Pancreas (tissue), 10 donors: ENCODE data around the gene ADAM15. TPM values are rescaled to one million over a fixed set of nuclear protein-coding genes. Genes with fewer than 3 reads are reported as not detected.

ENCODE experiments used
- ATAC-seq, 4 donors: fragments of 200-7000 bp; cut with Tn5 transposase; one replicate each; pipeline versions ENCODE4 v1.8.0 to v1.9.1; 2020; ENCODE audit warnings: mild to moderate bottlenecking in 4 of 4, moderate library complexity in 4 of 4
- DNase-seq, 6 donors: peaks; one replicate each; pipeline ENCODE4 v3.0.0-alpha.2; 2020
- FAIRE-seq: peaks from 2 replicates; lab custom pipeline; 2012; peaks lifted over from hg19 to GRCh38; lab: Jason Lieb, UNC
- H3K27ac ChIP-seq, 4 donors: fragments of 200-600 bp; sonication (generic); 1 replicate in 3 of 4; 2 replicates in 1 of 4; pipeline versions ENCODE4 v1.5.0 to v1.8.0; 2020
- H3K27me3 ChIP-seq, 4 donors: fragments of 200-600 bp; one replicate each; pipeline ENCODE4 v1.8.0; 2021
- H3K36me3 ChIP-seq, 3 donors: fragments of 200-600 bp; sonication (generic) in 1 of 3; one replicate each; pipeline versions ENCODE4 v1.5.0 to v1.8.0; 2020 to 2021
- H3K4me1 ChIP-seq, 3 donors: fragments of 200-600 bp; one replicate each; pipeline ENCODE4 v1.8.0; 2021
- H3K4me3 ChIP-seq, 4 donors: fragments of 200-600 bp; sonication (generic) in 2 of 4; one replicate each; pipeline versions ENCODE4 v1.5.0 to v1.8.0; 2020 to 2021
- H3K9me3 ChIP-seq, 4 donors: fragments of 200-600 bp; one replicate each; pipeline ENCODE4 v1.8.0; 2021
- CTCF ChIP-seq, 4 donors: fragments of 200-600 bp; sonication (generic) in 3 of 4; IDR thresholded peaks; one replicate each; pipeline versions ENCODE4 v1.5.0 to v1.8.0; 2021; ENCODE audit warnings: antibody characterized with exemption in 4 of 4
- WGBS, 2 donors: extraction: QIAGEN DNeasy Blood & Tissue Kit; methylation state at CpG; one replicate each; pipeline ENCODE4 v1.1.7; 2013; 5-methylcytosine and 5-hydroxymethylcytosine counted together
- intact Hi-C, 3 donors: fragments of 100-400 bp; cut with DNase I; formaldehyde crosslinking; loops; one replicate each; pipeline versions ENCODE4 v1.11.1 to v1.14.2; 2022
- polyA plus RNA-seq, 2 donors: library from polyadenylated mRNA; stranded (reverse); fragments of 200-250 nt; gene quantifications; one replicate each; pipeline ENCODE4 v1.2.3, GENCODE V29; 2013
- total RNA-seq, 6 donors: library from RNA; stranded (reverse); fragmentation: NEBNext Ultra II Directional in 4 of 6; extraction: Animal tissue kit (Norgen Biotek cat#: 25700) in 4 of 6; gene quantifications; one replicate each; pipeline versions ENCODE4 v1.2.1 to v1.2.4, GENCODE V29; 2021 to 2023
- donor health status: healthy with polysubstance abuse.
- donor health status: DM: no; HTN: no; CAD: no; lungs with moderate emphysema.
- donor health status: DM: no; HTN: no; CAD: no.
- donor health status: control.
- donor health status: control.
- donor health status: Bipolar disorder and iron deficiency.
- donor health status: DM: yes; HTN: yes; CAD: no.
- donor health status: DM: no; HTN: no; CAD: no.
- donor health status: DM: no; HTN: no; CAD: no.
- donor health status: DM: yes; HTN: yes; CAD: no.

The ADAM15 gene
- total and polyA plus RNA-seq, 8 donors: 23.7 to 125 (median 35.2) TPM

DNA sequence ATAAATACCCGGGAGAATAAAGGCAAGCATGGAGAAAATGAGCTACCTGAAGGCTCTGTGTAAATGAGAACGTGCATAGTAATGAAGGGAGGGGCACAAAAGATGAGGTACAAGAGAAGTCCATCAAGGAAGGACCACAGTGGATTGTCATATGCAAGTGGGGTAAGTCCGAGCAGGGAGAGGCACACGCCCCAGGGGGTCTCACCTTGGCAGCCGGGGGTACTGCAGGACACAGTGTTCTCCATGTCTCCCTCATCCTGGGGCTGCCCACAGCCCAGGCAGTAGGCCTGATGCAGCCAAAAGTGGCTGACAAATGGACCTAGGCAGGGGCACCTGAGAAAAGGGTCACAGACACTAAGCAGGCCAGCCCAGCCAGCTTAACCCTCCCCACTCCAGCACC lies 27.5 kb upstream of the ADAM15 start:
- no peak for TF ChIP-seq CTCF (IDR thresholded peaks at IDR 0.05)
- ATAC-seq (no peak), DNase-seq (peak in 1 of 6 donors; percentile 32), FAIRE-seq (no peak)
- Histone ChIP-seq H3K9me3 (no peaks in the 10 kb centered on the region), H3K27ac (no peak overlapping the region), H3K36me3 (no peaks in the 10 kb centered on the region), H3K27me3 (no peaks in the 10 kb centered on the region), H3K4me3 (no peak overlapping the region), H3K4me1 (no peaks in the 10 kb centered on the region)
- intact Hi-C loops: no loop called here
- WGBS, 2 donors: 63 to 77% methylated on average over 5 of the region's 5 CpGs

- intact Hi-C loops: no loop called here
- Histone ChIP-seq H3K27ac (no peak overlapping the region), H3K9me3 (no peaks in the 10 kb centered on the region), H3K36me3 (no peaks in the 10 kb centered on the region), H3K4me1 (no peaks in the 10 kb centered on the region), H3K4me3 (no peak overlapping the region), H3K27me3 (no peaks in the 10 kb centered on the region)
- DNase-seq: no peak
- no peak for FAIRE-seq
- no peak for TF ChIP-seq CTCF (IDR thresholded peaks at IDR 0.05)
- no peak for ATAC-seq
- WGBS, 2 donors: 84 to 93% methylated on average over 9 of the region's 9 CpGs
Observed at GRCh38 chr1:155024315-155024714, 26.8 kb upstream of the ADAM15 start.

DNA sequence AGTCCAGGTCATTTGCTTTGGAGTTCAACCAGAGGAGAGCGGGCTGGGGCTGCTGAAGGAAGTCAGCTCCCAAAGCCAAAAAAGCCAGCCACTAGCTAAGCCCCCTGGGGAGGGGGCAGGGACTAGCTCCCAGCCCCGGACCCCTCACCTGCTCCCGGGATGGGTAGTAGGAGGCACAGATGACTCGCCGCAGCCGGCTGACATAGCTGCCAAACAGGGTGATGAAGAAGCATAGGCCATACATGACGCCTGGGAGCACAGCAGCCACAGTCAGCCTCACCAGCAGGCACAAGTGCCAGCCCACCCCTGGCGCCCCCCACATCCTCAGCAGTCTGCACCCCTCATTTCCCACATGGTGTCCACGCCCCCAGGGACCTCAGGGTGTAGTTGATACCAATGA lies 25.0 kb upstream of the ADAM15 start:
- Histone ChIP-seq H3K4me3 (no peak overlapping the region), H3K36me3 (no peaks in the 10 kb centered on the region), H3K4me1 (no peaks in the 10 kb centered on the region), H3K27ac (no peak overlapping the region), H3K27me3 (no peaks in the 10 kb centered on the region), H3K9me3 (no peaks in the 10 kb centered on the region)
- no peak for FAIRE-seq
- DNase-seq: no peak
- TF ChIP-seq CTCF (IDR thresholded peaks at IDR 0.05): no peak
- intact Hi-C loops: no loop called here
- 63% methylated on average over 9 of the region's 9 CpGs for WGBS, 2 donors
- no peak for ATAC-seq

- no peak for DNase-seq
- no peak overlapping the region for H3K27ac ChIP-seq
- no peak for TF ChIP-seq CTCF (IDR thresholded peaks at IDR 0.05)
- no peaks in the 10 kb centered on the region for H3K4me1 ChIP-seq
- 81 to 82% methylated on average over 6 of the region's 6 CpGs for WGBS, 2 donors
- H3K36me3 ChIP-seq: no peaks in the 10 kb centered on the region
- peak in 1 of 4 donors; percentile 45 for ATAC-seq
- no peak overlapping the region for H3K4me3 ChIP-seq
- no peaks in the 10 kb centered on the region for H3K27me3 ChIP-seq
- intact Hi-C loops: no loop called here
- H3K9me3 ChIP-seq: no peaks in the 10 kb centered on the region
- FAIRE-seq: no peak
Observed at GRCh38 chr1:155026588-155026987, 24.5 kb upstream of the ADAM15 start.

DNA sequence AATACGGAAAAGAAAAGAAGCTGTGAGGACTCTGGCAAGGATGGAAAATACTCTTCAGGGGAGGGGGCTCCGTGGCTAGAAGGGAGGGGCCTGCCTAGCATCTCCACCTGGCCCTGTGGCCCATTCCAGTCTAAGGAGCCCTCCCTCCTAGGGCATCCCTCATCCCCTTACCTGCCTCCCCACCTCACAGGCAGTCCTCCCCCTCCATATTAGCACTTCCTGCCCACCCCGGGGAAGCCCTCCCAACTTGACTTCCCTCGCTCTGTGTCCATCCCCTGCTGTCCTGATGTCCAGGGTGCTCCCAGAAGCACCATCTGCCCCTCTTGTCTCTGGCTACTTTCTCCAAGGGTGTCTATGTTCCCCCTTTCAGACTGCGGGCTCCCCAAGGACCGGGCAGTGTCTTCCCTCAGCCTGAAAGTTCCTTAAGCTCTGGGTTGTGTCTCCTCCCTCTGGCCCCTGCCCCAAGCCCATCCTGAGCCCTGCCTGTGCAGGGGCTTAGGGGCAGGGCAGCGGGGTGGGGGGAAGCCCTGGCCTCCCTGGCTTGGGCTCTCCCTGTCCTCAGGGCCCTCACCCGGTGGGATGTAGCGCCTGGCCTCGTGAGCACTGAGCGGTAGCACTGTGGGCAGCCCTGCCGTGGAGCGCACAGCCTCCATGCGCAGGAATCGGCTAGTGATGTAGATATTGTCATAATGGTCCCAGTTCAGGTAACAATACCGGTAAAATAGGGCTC lies 21.4 kb upstream of the ADAM15 start:
- no peaks in the 10 kb centered on the region for H3K27me3 ChIP-seq
- no peak for TF ChIP-seq CTCF (IDR thresholded peaks at IDR 0.05)
- no peak overlapping the region for H3K4me3 ChIP-seq
- FAIRE-seq (no peak), ATAC-seq (no peak), DNase-seq (peak in 1 of 6 donors; percentile 41)
- no peaks in the 10 kb centered on the region for H3K36me3 ChIP-seq
- intact Hi-C loops: no loop called here
- no peaks in the 10 kb centered on the region for H3K4me1 ChIP-seq
- WGBS, 2 donors: 82 to 84% methylated on average over 15 to 16 of the region's 16 CpGs
- no peaks in the 10 kb centered on the region for H3K9me3 ChIP-seq
- H3K27ac ChIP-seq: no peak overlapping the region
